GM12874 (cell line): ENCODE measurements around the gene FBRSL1.

Experiments used
- TF ChIP-seq, protein P1 (sequence below): IDR thresholded peaks from 2 replicates; pipeline ENCODE4 v1.5.1; 2011; ENCODE audit warnings: low read depth, mild to moderate bottlenecking, control low read depth, low read length, moderate library complexity; ENCODE audit not compliant: insufficient read depth

FBRSL1 gene

DNA sequence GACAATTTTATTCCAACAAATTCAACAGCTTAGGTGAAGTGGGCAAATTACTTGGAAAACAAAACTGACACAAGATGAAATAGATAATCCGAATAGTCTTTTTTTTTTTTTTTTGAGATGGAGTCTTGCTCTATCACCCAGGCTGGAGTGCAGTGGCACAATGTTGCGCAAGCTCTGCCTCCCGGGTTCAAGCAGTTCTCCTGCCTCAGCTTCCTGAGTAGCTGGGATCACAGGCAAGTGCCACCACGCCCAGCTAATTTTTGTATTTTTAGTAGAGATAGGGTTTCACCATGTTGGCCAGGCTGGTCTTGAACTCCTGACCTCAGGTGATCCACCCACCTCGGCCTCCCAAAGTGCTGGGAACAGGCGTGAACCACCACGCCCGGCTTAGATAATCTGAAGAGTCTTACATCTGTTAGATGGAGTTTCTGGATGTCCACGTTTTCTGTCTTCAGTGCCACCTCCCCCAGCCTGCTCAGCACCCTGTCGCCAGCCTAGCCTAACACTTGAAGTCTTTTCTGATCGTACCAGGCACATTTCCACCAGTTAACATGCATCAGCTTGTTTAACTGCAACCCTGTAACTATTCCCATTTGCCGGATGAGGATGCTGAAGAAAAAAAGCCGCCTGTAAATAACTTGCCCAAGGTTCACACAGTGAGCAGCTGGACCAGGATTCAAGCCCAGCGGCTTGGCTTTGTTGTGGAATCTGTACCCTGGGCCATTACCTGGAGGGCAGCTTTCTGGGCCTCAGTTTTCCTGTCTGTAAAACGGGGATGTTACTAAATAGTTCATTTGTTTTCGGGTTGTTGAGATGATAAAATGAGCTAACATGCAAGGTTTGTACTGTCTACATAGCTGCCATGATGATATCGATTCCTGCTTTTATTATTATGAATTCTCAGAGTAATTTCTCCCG is 26.4 kb downstream of the FBRSL1 start:
- TF ChIP-seq, protein P1, sequence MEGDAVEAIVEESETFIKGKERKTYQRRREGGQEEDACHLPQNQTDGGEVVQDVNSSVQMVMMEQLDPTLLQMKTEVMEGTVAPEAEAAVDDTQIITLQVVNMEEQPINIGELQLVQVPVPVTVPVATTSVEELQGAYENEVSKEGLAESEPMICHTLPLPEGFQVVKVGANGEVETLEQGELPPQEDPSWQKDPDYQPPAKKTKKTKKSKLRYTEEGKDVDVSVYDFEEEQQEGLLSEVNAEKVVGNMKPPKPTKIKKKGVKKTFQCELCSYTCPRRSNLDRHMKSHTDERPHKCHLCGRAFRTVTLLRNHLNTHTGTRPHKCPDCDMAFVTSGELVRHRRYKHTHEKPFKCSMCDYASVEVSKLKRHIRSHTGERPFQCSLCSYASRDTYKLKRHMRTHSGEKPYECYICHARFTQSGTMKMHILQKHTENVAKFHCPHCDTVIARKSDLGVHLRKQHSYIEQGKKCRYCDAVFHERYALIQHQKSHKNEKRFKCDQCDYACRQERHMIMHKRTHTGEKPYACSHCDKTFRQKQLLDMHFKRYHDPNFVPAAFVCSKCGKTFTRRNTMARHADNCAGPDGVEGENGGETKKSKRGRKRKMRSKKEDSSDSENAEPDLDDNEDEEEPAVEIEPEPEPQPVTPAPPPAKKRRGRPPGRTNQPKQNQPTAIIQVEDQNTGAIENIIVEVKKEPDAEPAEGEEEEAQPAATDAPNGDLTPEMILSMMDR: no peak

- TF ChIP-seq, protein P1: no peak
Measured at GRCh38 chr12:132517013-132517739, 27.2 kb downstream of the FBRSL1 start.

- TF ChIP-seq, protein P1: no peak
Measured at GRCh38 chr12:132517740-132518100, 27.8 kb downstream of the FBRSL1 start.

DNA sequence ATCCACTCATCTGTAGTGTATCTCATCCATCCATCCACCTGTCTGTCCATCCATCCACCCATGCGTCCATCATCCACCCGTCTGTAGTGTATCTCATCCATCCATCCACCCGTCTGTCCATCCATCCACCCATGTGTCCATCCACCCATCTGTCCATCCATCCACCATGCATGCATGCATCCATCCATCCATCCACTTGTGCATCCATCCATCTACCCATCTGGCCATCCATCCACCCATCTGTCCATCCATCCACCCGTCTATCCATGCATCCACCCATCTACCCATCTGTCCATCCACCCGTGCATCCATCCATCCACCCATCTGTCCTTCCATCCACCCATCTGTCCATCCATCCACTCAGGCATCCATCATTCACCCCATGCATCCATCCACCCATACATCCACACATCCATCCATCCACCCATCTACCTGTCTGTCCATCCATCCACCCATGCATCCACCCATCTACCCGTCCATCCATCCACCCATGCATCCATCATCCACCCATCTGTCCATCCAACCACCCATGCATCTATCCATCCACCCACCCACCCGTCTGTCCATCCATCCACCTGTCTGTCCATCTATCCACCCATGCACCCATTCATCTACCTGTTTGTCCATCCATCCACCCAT is 28.5 kb downstream of the FBRSL1 start:
- TF ChIP-seq, protein P1: no peak

DNA sequence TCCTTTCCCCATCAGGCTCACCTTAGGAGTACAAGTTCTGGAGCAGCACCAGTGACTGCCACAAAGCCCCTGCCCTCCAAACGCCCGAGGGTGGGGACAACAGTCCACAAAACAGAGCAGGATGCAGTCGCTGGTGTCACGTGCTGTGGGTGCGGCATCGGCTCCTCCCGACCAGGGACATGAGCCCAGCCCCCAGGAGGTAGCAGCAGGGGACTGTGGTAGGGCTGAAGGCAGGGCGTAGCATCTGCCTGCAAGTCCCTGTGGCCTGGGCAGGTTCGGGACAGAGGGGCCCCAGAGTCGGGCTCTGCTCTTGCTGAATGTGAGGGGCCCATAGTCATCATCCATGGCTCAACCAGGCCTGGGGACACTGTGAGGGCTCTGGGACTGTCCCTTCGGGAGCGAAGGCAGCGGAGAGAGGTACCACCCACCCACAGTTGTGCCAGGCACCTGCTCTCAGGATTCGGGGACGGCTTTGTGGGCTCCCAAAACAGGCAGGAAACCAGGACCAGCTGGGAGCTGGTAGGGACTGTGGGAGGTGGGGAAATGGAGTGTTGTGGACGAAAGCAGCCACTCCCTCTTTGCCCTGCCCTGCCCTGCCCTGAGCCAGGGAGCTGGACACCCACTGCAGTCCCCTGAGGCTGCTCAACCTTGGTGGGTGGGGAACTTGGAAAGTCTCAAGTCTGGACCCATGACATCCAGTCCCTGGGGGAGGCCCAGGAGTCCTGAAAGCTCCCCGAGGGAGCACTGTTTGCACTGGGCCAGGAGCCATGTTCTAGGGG is 30.7 kb downstream of the FBRSL1 start:
- TF ChIP-seq, protein P1: no peak

DNA sequence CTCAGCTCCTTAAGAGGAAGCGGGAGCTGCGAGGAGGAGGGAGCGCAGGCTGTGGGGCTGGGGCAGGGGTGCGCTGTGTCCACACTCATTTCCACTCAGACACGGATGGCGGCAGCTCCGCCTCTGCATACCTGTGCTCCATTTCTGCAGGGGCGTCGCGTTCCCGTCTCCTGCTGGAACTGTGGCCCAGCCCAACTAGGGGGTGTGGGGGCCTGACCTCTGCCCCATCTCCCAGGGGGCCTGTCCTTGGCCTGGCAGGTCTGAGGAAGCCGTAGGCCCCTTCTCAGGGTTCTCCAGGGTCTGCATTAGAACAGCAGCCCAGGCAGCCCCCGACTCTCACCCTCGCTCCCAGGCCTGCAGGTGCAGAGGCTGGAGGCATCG is 31.2 kb downstream of the FBRSL1 start:
- TF ChIP-seq, protein P1: no peak

GRCh38 chr12:132521712-132522292 is 31.9 kb downstream of the FBRSL1 start:
- TF ChIP-seq, protein P1: no peak
